ENCODE measurements around the gene ESRRA. TPM values are rescaled to one million over a fixed set of nuclear protein-coding genes. Genes with fewer than 3 reads are reported as not detected.

ESRRA gene
- total and polyA plus RNA-seq, 2 of the 13 experiments (the other 11 are each of a cell fraction or from before 2014, with no cell fraction given): 18.1 to 36.3 TPM

- TF ChIP-seq FOXP4 (CRISPR knock-in tag; IDR thresholded peaks at IDR 0.05) (peak; percentile 8; the same call in 1 of the 2 replicates), ZNF512B (CRISPR knock-in tag; IDR thresholded peaks at IDR 0.05; ENCODE audit: borderline replicate concordance) (peak; percentile 44; the same call in 1 of the 2 replicates), ZNF260 (CRISPR knock-in tag; IDR thresholded peaks at IDR 0.05; ENCODE audit: borderline replicate concordance, low read depth) (no peak), ZMYM4 (CRISPR knock-in tag; IDR thresholded peaks at IDR 0.05) (0 out of 2 replicates have a peak, but pooled peaks have one; percentile 38), TFDP1 (CRISPR knock-in tag; IDR thresholded peaks at IDR 0.05; ENCODE audit: borderline replicate concordance) (peak; percentile 11; the same call in 1 of the 2 replicates), NCOA2 (CRISPR knock-in tag; IDR thresholded peaks at IDR 0.05) (0 out of 2 replicates have a peak, but pooled peaks have one; percentile 28), ZNF501 (CRISPR knock-in tag; IDR thresholded peaks at IDR 0.05) (peak; percentile 73), SALL2 (CRISPR knock-in tag; IDR thresholded peaks at IDR 0.05) (peak; percentile 28; the same call in 1 of the 2 replicates), TBX3 (IDR thresholded peaks at IDR 0.05; ENCODE audit: borderline replicate concordance) (0 out of 2 replicates have a peak, but pooled peaks have one; percentile 53), ZXDC (CRISPR knock-in tag; IDR thresholded peaks at IDR 0.05) (no peak; the same call in 1 of the 2 replicates), ELF3 (CRISPR knock-in tag; IDR thresholded peaks at IDR 0.05) (peak; percentile 95), ZNF275 (CRISPR knock-in tag; IDR thresholded peaks at IDR 0.05; ENCODE audit: borderline replicate concordance) (peak; percentile 53; the same call in 1 of the 2 replicates), TOPORS (CRISPR knock-in tag; IDR thresholded peaks at IDR 0.05) (no peak), ZNF724P (CRISPR knock-in tag; IDR thresholded peaks at IDR 0.05; ENCODE audit: borderline replicate concordance) (peak; percentile 78; the same call in 1 of the 2 replicates), MYC (CRISPR knock-in tag; IDR thresholded peaks at IDR 0.05; ENCODE audit: borderline replicate concordance) (peak; percentile 80; the same call in 1 of the 2 replicates), TBX2 (CRISPR knock-in tag; IDR thresholded peaks at IDR 0.05; ENCODE audit: borderline replicate concordance) (no peak; the same call in none of the 2 replicates), CHCHD3 (CRISPR knock-in tag; IDR thresholded peaks at IDR 0.05) (no peak; the same call in 1 of the 2 replicates)
Measured at GRCh38 chr11:64305691-64306562, 603 bp downstream of the ESRRA start (continued).
